Measurements from ENCODE around the gene PRKG1. TPM values are rescaled to one million over a fixed set of nuclear protein-coding genes. Genes with fewer than 3 reads are reported as not detected.
"Not testable (repeated sequence)": the region's sequence is repeated elsewhere in the genome, so short reads cannot be mapped to it uniquely, and the experiment has no call there.

Gene PRKG1
- total RNA-seq, 1 donor from 2014 or later, result 26.4 TPM

DNA sequence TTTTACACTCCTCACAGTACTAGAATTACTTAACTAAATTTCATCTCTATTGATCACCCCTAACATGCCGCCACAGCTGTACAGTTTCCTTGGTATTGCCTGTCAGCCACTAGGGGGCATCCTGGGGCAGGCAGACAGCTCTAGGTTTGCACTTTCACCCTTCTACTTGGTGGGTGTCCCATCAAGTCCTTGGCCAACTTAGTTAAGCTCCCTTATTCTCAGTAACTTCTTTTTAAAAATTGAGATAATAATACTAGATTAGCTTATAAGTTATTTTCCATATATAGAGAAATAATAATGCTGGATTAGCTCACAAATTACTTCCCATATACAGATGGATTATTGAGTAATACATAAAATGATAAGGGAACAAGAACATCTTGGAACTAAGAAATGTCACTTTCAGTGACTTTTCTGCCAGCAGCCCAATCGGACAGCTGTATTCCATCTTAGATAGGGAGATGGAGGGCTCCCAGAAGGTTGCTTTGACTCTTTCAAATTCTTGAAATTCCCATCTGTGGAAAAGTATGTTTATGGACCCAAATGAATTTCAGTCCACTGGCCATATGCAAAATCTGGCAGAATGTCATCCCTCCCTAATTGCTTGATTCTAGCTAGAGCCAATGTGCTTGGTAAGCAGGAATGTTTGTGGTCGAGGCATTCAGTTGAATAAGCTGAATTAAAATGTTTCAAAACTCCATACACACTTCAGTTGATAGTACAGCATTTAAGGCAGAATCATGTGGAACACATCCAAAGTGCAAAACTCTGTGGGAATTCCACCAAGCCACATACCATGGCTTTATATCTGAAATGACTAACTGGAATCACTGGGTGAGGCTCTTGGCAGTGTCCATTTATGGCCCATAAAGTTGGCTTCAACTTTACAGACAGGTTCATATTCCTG, 315.4 kb downstream of the PRKG1 start:
- H3K9me3 ChIP-seq (ENCODE audit: low read depth), result no peaks in the 10 kb centered on the region
- no peaks in the 10 kb centered on the region for H3K4me1 ChIP-seq
- DNase-seq (ENCODE audit: low spot score), result peak; percentile 78
- no peaks in the 10 kb centered on the region for H3K27me3 ChIP-seq
- Mint-ChIP-seq H3K36me3 (no peaks in the 10 kb centered on the region), H3K27me3 (ENCODE audit: insufficient read depth, low read depth) (peaks cover 2% of the 10 kb centered on the region), H3K4me3 (no peak overlapping the region), H3K4me1 (no peaks in the 10 kb centered on the region), H3K27ac (no peak overlapping the region), H3K9me3 (peaks cover 3% of the 10 kb centered on the region)
- no peak overlapping the region for H3K9ac ChIP-seq
- H3K36me3 ChIP-seq, result no peaks in the 10 kb centered on the region
- no peaks in the 10 kb centered on the region for H3K79me2 ChIP-seq (ENCODE audit: low read depth)
- H2AFZ ChIP-seq (replicated peaks), result no peak overlapping the region
- no peak overlapping the region for H3K27ac ChIP-seq
- TF ChIP-seq EZH2phosphoT487 (IDR thresholded peaks at IDR 0.05), result no peak
- TF ChIP-seq, protein P1, sequence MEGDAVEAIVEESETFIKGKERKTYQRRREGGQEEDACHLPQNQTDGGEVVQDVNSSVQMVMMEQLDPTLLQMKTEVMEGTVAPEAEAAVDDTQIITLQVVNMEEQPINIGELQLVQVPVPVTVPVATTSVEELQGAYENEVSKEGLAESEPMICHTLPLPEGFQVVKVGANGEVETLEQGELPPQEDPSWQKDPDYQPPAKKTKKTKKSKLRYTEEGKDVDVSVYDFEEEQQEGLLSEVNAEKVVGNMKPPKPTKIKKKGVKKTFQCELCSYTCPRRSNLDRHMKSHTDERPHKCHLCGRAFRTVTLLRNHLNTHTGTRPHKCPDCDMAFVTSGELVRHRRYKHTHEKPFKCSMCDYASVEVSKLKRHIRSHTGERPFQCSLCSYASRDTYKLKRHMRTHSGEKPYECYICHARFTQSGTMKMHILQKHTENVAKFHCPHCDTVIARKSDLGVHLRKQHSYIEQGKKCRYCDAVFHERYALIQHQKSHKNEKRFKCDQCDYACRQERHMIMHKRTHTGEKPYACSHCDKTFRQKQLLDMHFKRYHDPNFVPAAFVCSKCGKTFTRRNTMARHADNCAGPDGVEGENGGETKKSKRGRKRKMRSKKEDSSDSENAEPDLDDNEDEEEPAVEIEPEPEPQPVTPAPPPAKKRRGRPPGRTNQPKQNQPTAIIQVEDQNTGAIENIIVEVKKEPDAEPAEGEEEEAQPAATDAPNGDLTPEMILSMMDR (IDR thresholded peaks at IDR 0.05), result peak; percentile 96
- TF ChIP-seq EZH2 (IDR thresholded peaks at IDR 0.05), result no peak
- H4K20me1 ChIP-seq (ENCODE audit: low read depth), result no peaks in the 10 kb centered on the region
- no peak overlapping the region for H3K4me3 ChIP-seq
- H3K4me2 ChIP-seq, result no peak overlapping the region
- H3F3A ChIP-seq (ENCODE audit: low read depth), result peaks cover 8% of the 10 kb centered on the region

DNA sequence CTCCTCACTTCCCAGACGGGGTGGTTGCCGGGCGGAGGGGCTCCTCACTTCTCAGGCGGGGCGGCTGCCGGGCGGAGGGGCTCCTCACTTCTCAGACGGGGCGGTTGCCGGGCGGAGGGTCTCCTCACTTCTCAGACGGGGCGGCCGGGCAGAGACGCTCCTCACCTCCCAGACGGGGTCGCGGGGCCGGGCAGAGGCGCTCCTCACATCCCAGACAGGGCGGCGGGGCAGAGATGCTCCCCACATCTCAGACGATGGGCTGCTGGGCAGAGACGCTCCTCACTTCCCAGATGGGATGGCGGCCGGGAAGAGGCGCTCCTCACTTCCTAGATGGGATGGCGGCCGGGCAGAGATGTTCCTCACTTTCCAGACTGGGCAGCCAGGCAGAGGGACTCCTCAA, 318.7 kb downstream of the PRKG1 start:
- not testable (repeated sequence) for H3K4me3 ChIP-seq; H3K9ac ChIP-seq; H3K36me3 Mint-ChIP-seq; H3K9me3 ChIP-seq (ENCODE audit: low read depth); H3K27ac ChIP-seq; H3F3A ChIP-seq (ENCODE audit: low read depth); DNase-seq (ENCODE audit: low spot score); H4K20me1 ChIP-seq (ENCODE audit: low read depth); H3K4me2 ChIP-seq; H3K4me1 ChIP-seq; H2AFZ ChIP-seq (replicated peaks); H3K9me3 Mint-ChIP-seq; H3K27ac Mint-ChIP-seq; H3K79me2 ChIP-seq (ENCODE audit: low read depth); H3K36me3 ChIP-seq; H3K27me3 ChIP-seq; H3K27me3 Mint-ChIP-seq (ENCODE audit: insufficient read depth, low read depth); H3K4me3 Mint-ChIP-seq; H3K4me1 Mint-ChIP-seq

DNA sequence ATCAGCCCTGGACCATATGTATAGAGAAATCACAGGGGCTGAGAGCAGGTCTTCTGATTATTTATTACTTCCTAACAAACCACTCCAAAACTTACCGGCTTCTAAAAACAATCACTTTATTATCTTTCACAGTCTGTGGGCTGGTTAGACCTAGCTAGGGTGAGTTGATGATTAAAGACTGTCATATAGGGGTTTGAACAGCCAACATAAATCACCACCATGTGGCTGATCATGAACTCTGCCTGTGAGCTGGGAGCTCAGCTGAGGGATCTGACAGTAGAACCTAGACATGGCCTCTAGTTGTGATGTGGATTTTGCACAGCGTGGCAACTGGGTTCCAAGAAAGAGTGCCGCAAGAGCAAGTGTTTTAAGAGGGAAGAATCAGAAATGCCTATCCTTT, 319.8 kb downstream of the PRKG1 start:
- no peak overlapping the region for H3K4me3 Mint-ChIP-seq
- no peaks in the 10 kb centered on the region for H3K9me3 ChIP-seq (ENCODE audit: low read depth)
- no peak overlapping the region for H3K4me2 ChIP-seq
- H3F3A ChIP-seq (ENCODE audit: low read depth), result peaks cover 8% of the 10 kb centered on the region
- H4K20me1 ChIP-seq (ENCODE audit: low read depth), result no peaks in the 10 kb centered on the region
- peaks cover 2% of the 10 kb centered on the region for H3K27me3 Mint-ChIP-seq (ENCODE audit: insufficient read depth, low read depth)
- TF ChIP-seq EZH2phosphoT487 (IDR thresholded peaks at IDR 0.05) (no peak), EZH2 (IDR thresholded peaks at IDR 0.05) (no peak)
- TF ChIP-seq, protein P1 (IDR thresholded peaks at IDR 0.05), result no peak
- no peaks in the 10 kb centered on the region for H3K36me3 ChIP-seq
- H3K36me3 Mint-ChIP-seq, result no peaks in the 10 kb centered on the region
- H3K27ac ChIP-seq, result no peak overlapping the region
- no peak overlapping the region for H3K27ac Mint-ChIP-seq
- no peak overlapping the region for H3K4me3 ChIP-seq
- no peaks in the 10 kb centered on the region for H3K4me1 Mint-ChIP-seq
- no peak overlapping the region for H3K9ac ChIP-seq
- no peak for DNase-seq (ENCODE audit: low spot score)
- no peak overlapping the region for H2AFZ ChIP-seq (replicated peaks)
- no peaks in the 10 kb centered on the region for H3K79me2 ChIP-seq (ENCODE audit: low read depth)
- H3K9me3 Mint-ChIP-seq, result peaks cover 3% of the 10 kb centered on the region
- H3K4me1 ChIP-seq, result no peaks in the 10 kb centered on the region
- no peaks in the 10 kb centered on the region for H3K27me3 ChIP-seq

DNA sequence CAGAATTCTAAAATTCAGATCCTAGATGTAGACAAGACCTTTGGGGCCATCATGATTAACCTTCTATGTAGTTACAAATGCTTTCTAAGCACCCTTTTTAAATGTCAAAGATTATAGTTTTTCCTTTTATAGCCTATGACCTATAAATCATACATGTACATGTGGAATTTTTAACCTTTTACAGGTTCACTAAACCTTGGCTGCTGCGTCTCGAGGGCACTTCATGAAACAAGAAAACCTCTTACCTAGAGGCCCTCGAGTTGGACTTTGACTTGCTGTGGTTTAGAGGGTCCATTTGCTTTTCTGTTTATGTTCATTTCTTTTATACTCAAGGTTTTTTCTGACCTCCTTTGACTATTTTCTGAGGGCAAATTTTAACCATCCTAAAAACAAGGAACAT, 323.0 kb downstream of the PRKG1 start:
- TF ChIP-seq, protein P1 (IDR thresholded peaks at IDR 0.05), result no peak
- TF ChIP-seq EZH2 (IDR thresholded peaks at IDR 0.05), result no peak
- no peak for TF ChIP-seq EZH2phosphoT487 (IDR thresholded peaks at IDR 0.05)

More for the DNA sequence above, 323.0 kb downstream of the PRKG1 start:
- no peak for DNase-seq (ENCODE audit: low spot score)
- no peak overlapping the region for H3K4me3 Mint-ChIP-seq
- Histone ChIP-seq H3K4me1 (peaks cover 7% of the 10 kb centered on the region), H3K27me3 (no peaks in the 10 kb centered on the region), H3K4me2 (no peak overlapping the region), H3K79me2 (ENCODE audit: low read depth) (no peaks in the 10 kb centered on the region), H3F3A (ENCODE audit: low read depth) (no peaks in the 10 kb centered on the region), H3K9ac (no peak overlapping the region), H3K36me3 (no peaks in the 10 kb centered on the region), H3K27ac (no peak overlapping the region), H3K4me3 (no peak overlapping the region), H2AFZ (replicated peaks) (no peak overlapping the region), H4K20me1 (ENCODE audit: low read depth) (no peaks in the 10 kb centered on the region), H3K9me3 (ENCODE audit: low read depth) (no peaks in the 10 kb centered on the region)
- H3K4me1 Mint-ChIP-seq, result no peaks in the 10 kb centered on the region
- H3K9me3 Mint-ChIP-seq, result peaks cover 3% of the 10 kb centered on the region
- H3K27me3 Mint-ChIP-seq (ENCODE audit: insufficient read depth, low read depth), result no peaks in the 10 kb centered on the region
- H3K27ac Mint-ChIP-seq, result no peak overlapping the region
- H3K36me3 Mint-ChIP-seq, result no peaks in the 10 kb centered on the region
